WTC11 (cell line): Measurements from ENCODE around the gene RAB22A. TPM values are rescaled to one million over a fixed set of nuclear protein-coding genes. Genes with fewer than 3 reads are reported as not detected.

Experiments
- ATAC-seq: fragments of 200-7000 bp; cut with Tn5 transposase; 2 replicates; pipeline ENCODE4 v1.10.0; 2021; ENCODE audit warnings: mild to moderate bottlenecking, moderate library complexity
- CTCF ChIA-PET: fragments of 300-600 bp; sonication (Branson Sonifier 250); formaldehyde crosslinking; loops from one replicate; lab custom pipeline; 2021; ENCODE audit warnings: antibody characterized with exemption; lab: Charles Lee
- POLR2A ChIA-PET: fragments of 350-600 bp; sonication (Branson Sonifier 250); formaldehyde crosslinking; loops from one replicate; lab custom pipeline; 2021; ENCODE audit warnings: antibody characterized with exemption; lab: Charles Lee
- DNase-seq: peaks from one replicate; pipeline ENCODE4 v3.0.0; 2021; ENCODE audit warnings: low spot score
- H3K27ac Mint-ChIP-seq: 2 replicates; pipeline ENCODE4 v1.8.0; 2021; ENCODE audit warnings: mixed read lengths
- H3K27me3 Mint-ChIP-seq: 2 replicates; pipeline ENCODE4 v1.8.0; 2021; ENCODE audit warnings: low read depth, mild to moderate bottlenecking, moderate library complexity, mixed read lengths
- H3K36me3 Mint-ChIP-seq: 2 replicates; pipeline ENCODE4 v1.8.0; 2021; ENCODE audit warnings: mixed read lengths
- H3K4me1 Mint-ChIP-seq: 2 replicates; pipeline ENCODE4 v1.8.0; 2022; ENCODE audit warnings: mixed read lengths
- H3K4me3 Mint-ChIP-seq: 2 replicates; pipeline ENCODE4 v1.8.0; 2021; ENCODE audit warnings: mild to moderate bottlenecking, moderate library complexity, mixed read lengths
- H3K9me3 Mint-ChIP-seq: 2 replicates; pipeline ENCODE4 v1.8.0; 2021; ENCODE audit warnings: mixed read lengths
- ATF2 ChIP-seq: sonication (generic); formaldehyde crosslinking; IDR thresholded peaks from 2 replicates; pipeline ENCODE4 v1.8.1; 2022; ENCODE audit warnings: low read depth, missing genetic modification reagents, borderline replicate concordance
- ATF3 ChIP-seq: sonication (generic); formaldehyde crosslinking; conservative IDR thresholded peaks from 2 replicates; pipeline ENCODE4 v1.8.1; 2022; ENCODE audit warnings: mild to moderate bottlenecking, missing genetic modification reagents
- E2F1 ChIP-seq: sonication (generic); formaldehyde crosslinking; IDR thresholded peaks from 2 replicates; pipeline ENCODE4 v1.8.0; 2022; ENCODE audit warnings: mild to moderate bottlenecking, missing genetic modification reagents
- E2F4 ChIP-seq: sonication (generic); formaldehyde crosslinking; IDR thresholded peaks from 2 replicates; pipeline ENCODE4 v1.8.1; 2022; ENCODE audit warnings: low read depth, mild to moderate bottlenecking, moderate library complexity, missing genetic modification reagents, borderline replicate concordance
- ELF4 ChIP-seq: sonication (generic); formaldehyde crosslinking; IDR thresholded peaks from 2 replicates; pipeline ENCODE4 v1.8.1; 2022; ENCODE audit warnings: low read depth, mild to moderate bottlenecking, moderate library complexity, missing genetic modification reagents
- ERG ChIP-seq: fragments of 250-450 bp; sonication (Bioruptor Pico); IDR thresholded peaks from 2 replicates; pipeline ENCODE4 v1.8.0; 2021; ENCODE audit warnings: mild to moderate bottlenecking
- FOXP4 ChIP-seq: sonication (generic); formaldehyde crosslinking; IDR thresholded peaks from 2 replicates; pipeline ENCODE4 v1.8.0; 2022; ENCODE audit warnings: mild to moderate bottlenecking, missing genetic modification reagents
- GABPB1 ChIP-seq: sonication (generic); formaldehyde crosslinking; IDR thresholded peaks from 2 replicates; pipeline ENCODE4 v1.8.1; 2023; ENCODE audit warnings: mild to moderate bottlenecking, missing genetic modification reagents
- GTF2I ChIP-seq: fragments of 250-450 bp; sonication (Bioruptor Pico); conservative IDR thresholded peaks from 2 replicates; pipeline ENCODE4 v1.4.0; 2021; ENCODE audit warnings: mild to moderate bottlenecking
- IRF2 ChIP-seq: sonication (generic); formaldehyde crosslinking; IDR thresholded peaks from 2 replicates; pipeline ENCODE4 v1.8.0; 2022; ENCODE audit warnings: low read depth, missing genetic modification reagents, borderline replicate concordance
- MAX ChIP-seq: sonication (generic); formaldehyde crosslinking; IDR thresholded peaks from 2 replicates; pipeline ENCODE4 v1.8.0; 2022; ENCODE audit warnings: mild to moderate bottlenecking, missing genetic modification reagents
- MLX ChIP-seq: sonication (generic); formaldehyde crosslinking; IDR thresholded peaks from 2 replicates; pipeline ENCODE4 v1.8.1; 2023; ENCODE audit warnings: mild to moderate bottlenecking, missing genetic modification reagents, moderate library complexity
- NR1H2 ChIP-seq: sonication (generic); formaldehyde crosslinking; IDR thresholded peaks from 2 replicates; pipeline ENCODE4 v1.9.0; 2021; ENCODE audit warnings: mild to moderate bottlenecking, moderate library complexity, missing genetic modification reagents
- NR2C2 ChIP-seq: sonication (generic); formaldehyde crosslinking; IDR thresholded peaks from 2 replicates; pipeline ENCODE4 v1.8.0; 2022; ENCODE audit warnings: mild to moderate bottlenecking, missing genetic modification reagents
- PREB ChIP-seq: sonication (generic); formaldehyde crosslinking; IDR thresholded peaks from 2 replicates; pipeline ENCODE4 v1.8.1; 2022; ENCODE audit warnings: mild to moderate bottlenecking, missing genetic modification reagents, moderate library complexity, borderline replicate concordance
- RELA ChIP-seq: sonication (generic); formaldehyde crosslinking; IDR thresholded peaks from 2 replicates; pipeline ENCODE4 v1.8.1; 2022; ENCODE audit warnings: missing genetic modification reagents, mild to moderate bottlenecking, borderline replicate concordance
- ZNF317 ChIP-seq: sonication (generic); formaldehyde crosslinking; IDR thresholded peaks from 2 replicates; pipeline ENCODE4 v1.8.1; 2023; ENCODE audit warnings: low read depth, mild to moderate bottlenecking, moderate library complexity, missing genetic modification reagents, borderline replicate concordance
- total RNA-seq: library from RNA; stranded (reverse); gene quantifications from 3 replicates; pipeline ENCODE4 v1.2.3, GENCODE V29; 2021

RAB22A gene
- total RNA-seq, 1 experiment from 2014 or later = 6.0 TPM

- Mint-ChIP-seq H3K36me3 (0 out of 2 replicates have a peak, but pooled peaks cover 2% of the 10 kb centered on the region), H3K4me1 (peaks cover 15% of the 10 kb centered on the region), H3K27ac (no peak overlapping the region), H3K4me3 (no peak overlapping the region), H3K27me3 (no peaks in the 10 kb centered on the region), H3K9me3 (no peaks in the 10 kb centered on the region)
- ATAC-seq (no peak), DNase-seq (no peak)
- ChIA-PET POLR2A (no interaction called here), CTCF (no interaction called here)
- TF ChIP-seq ATF3 (CRISPR knock-in tag) (no peak), PREB (CRISPR knock-in tag) (no peak), GTF2I (no peak), MLX (CRISPR knock-in tag) (no peak), NR1H2 (CRISPR knock-in tag) (no peak), RELA (no peak), ATF2 (CRISPR knock-in tag) (no peak), ELF4 (CRISPR knock-in tag) (no peak), GABPB1 (no peak), E2F4 (CRISPR knock-in tag) (no peak), ERG (no peak), E2F1 (CRISPR knock-in tag) (no peak), FOXP4 (CRISPR knock-in tag) (no peak), ZNF317 (CRISPR knock-in tag) (no peak), NR2C2 (CRISPR knock-in tag) (no peak), IRF2 (CRISPR knock-in tag) (no peak), MAX (no peak)
Measured at GRCh38 chr20:58307270-58307669, 2.2 kb upstream of the RAB22A start.
